Common myeloid progenitor, CD34-positive (primary cell): Measurements from ENCODE around the gene WFDC5.

Experiments
- CTCF ChIA-PET: fragments of 350-600 bp; sonication (Branson Sonifier 250); formaldehyde crosslinking; loops from one replicate; lab custom pipeline; 2021; ENCODE audit warnings: antibody characterized with exemption; lab: Charles Lee
- POLR2A ChIA-PET: fragments of 350-600 bp; sonication (Branson Sonifier 250); formaldehyde crosslinking; loops from one replicate; lab custom pipeline; 2021; ENCODE audit warnings: antibody characterized with exemption; lab: Charles Lee
- DNase-seq, 3 donors: peaks; one replicate each; pipeline versions ENCODE4 v3.0.0 to v3.0.0-alpha.2; 2013
- H3K27ac ChIP-seq, 2 experiments: 1 replicate in 1 of 2; 2 replicates in 1 of 2; pipeline ENCODE4 v1.7.0; 2013; ENCODE audit warnings: inconsistent platforms in 2 of 2, low read length in 2 of 2, mild to moderate bottlenecking in 2 of 2, low read depth in 1 of 2, moderate library complexity in 1 of 2; ENCODE audit not compliant: severe bottlenecking in 2 of 2, insufficient read depth in 1 of 2, poor library complexity in 1 of 2
- H3K27me3 ChIP-seq, 5 experiments: replicated peaks in 2 of 5; 1 replicate in 3 of 5; 2 replicates in 2 of 5; pipeline versions ENCODE4 v1.6.1 to v1.7.0; 2013; ENCODE audit warnings: low read length in 4 of 5, mild to moderate bottlenecking in 2 of 5, moderate library complexity in 2 of 5, inconsistent platforms in 1 of 5; ENCODE audit not compliant: insufficient read depth in 5 of 5, control insufficient read depth in 4 of 5
- H3K36me3 ChIP-seq, 4 experiments: 1 replicate in 2 of 4; 2 replicates in 2 of 4; pipeline versions ENCODE4 v1.6.1 to v1.7.0; 2013; ENCODE audit warnings: low read length in 3 of 4, control low read depth in 1 of 4, mild to moderate bottlenecking in 1 of 4; ENCODE audit not compliant: control insufficient read depth in 4 of 4, insufficient read depth in 4 of 4
- H3K4me1 ChIP-seq, 4 experiments: 1 replicate in 3 of 4; 2 replicates in 1 of 4; pipeline versions ENCODE4 v1.6.1 to v1.7.1; 2013; ENCODE audit warnings: low read length in 3 of 4, mild to moderate bottlenecking in 3 of 4, control low read depth in 1 of 4, inconsistent platforms in 1 of 4, moderate library complexity in 1 of 4; ENCODE audit not compliant: control insufficient read depth in 4 of 4, insufficient read depth in 4 of 4; ENCODE audit errors: control extremely low read depth in 1 of 4
- H3K4me3 ChIP-seq, 7 experiments: 1 replicate in 4 of 7; 2 replicates in 3 of 7; pipeline versions ENCODE4 v1.5.1 to v1.7.0; 2013; ENCODE audit warnings: mild to moderate bottlenecking in 7 of 7, low read length in 6 of 7, moderate library complexity in 6 of 7, inconsistent platforms in 2 of 7, low read depth in 2 of 7, control low read depth in 1 of 7; ENCODE audit not compliant: insufficient read depth in 4 of 7, control insufficient read depth in 1 of 7; ENCODE audit errors: extremely low read depth in 1 of 7
- H3K9me3 ChIP-seq, 5 experiments: 1 replicate in 4 of 5; 2 replicates in 1 of 5; pipeline versions ENCODE4 v1.6.1 to v1.7.1; 2013; ENCODE audit warnings: low read length in 4 of 5, mild to moderate bottlenecking in 2 of 5, inconsistent platforms in 1 of 5, low read depth in 1 of 5, moderate library complexity in 1 of 5; ENCODE audit not compliant: control insufficient read depth in 4 of 5, insufficient read depth in 2 of 5; ENCODE audit errors: control extremely low read depth in 1 of 5
- WGBS: methylation state at CpG from one replicate; pipeline ENCODE4 v1.1.5; 2013; ENCODE audit not compliant: insufficient coverage; 5-methylcytosine and 5-hydroxymethylcytosine counted together

The WFDC5 gene

DNA sequence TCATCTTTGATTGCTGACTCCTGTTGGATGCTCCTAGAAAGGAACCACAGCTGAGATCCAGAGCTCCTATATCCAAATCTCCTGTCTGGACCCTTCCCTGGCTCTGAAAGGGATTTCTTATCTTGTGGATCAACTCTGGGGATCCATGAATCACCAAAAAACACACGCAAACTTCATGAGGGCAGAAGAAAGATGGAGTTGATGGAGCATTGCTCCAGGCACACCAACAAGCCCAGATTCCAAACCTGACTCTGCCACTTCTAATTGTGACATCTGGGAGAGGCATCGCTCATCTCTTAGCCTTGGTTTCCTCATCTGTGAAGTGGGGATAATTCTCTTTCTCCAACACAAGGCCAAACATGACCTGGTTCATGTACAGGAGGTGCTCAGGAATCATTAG, 20.8 kb downstream of the WFDC5 start:
- Histone ChIP-seq H3K27me3 (peaks cover 4 to 33% (median 29%) of the 10 kb centered on the region in 5 experiments), H3K9me3 (peaks cover 0 to 2% (median 0%) of the 10 kb centered on the region in 5 experiments), H3K27ac (no peak overlapping the region), H3K4me1 (peaks cover 0 to 12% (median 8%) of the 10 kb centered on the region in 4 experiments), H3K4me3 (no peak overlapping the region), H3K36me3 (no peaks in the 10 kb centered on the region)
- 86% methylated on average over 1 of the region's 2 CpGs for WGBS
- ChIA-PET CTCF (interaction anchor here (0.7 to 15.5 kb wide), 11 partner anchors 12 to 227 kb away, joined by 3 to 199 read pairs (median 4); partner anchors contain the start of gene TOMM34), POLR2A (no interaction called here)
- no peak for DNase-seq

DNA sequence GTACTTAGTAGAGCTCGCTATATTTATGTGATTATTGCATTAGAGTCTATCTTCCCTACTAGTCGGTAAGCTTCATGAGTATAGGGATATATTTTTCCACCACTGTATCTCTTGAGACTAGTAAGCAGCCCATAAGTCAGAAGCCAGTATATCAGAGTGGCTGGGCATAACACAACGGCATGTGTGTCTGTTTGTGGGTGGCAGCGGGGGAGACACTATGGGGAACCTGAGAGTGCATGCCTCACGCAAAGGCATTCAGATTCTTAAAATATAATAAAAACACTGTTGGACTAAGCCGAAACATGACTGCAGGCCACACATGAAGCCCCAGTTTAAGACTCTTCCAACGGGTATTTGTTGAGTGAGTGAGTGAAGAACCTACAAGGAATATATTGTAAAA, 22.1 kb downstream of the WFDC5 start:
- peaks cover 2 to 20% (median 16%) of the 10 kb centered on the region in 5 experiments for H3K27me3 ChIP-seq
- POLR2A ChIA-PET, result no interaction called here
- H3K36me3 ChIP-seq, result peaks cover 0 to 3% (median 0%) of the 10 kb centered on the region in 4 experiments
- peaks cover 0 to 5% (median under 1%) of the 10 kb centered on the region in 4 experiments for H3K4me1 ChIP-seq
- WGBS, result 94% methylated on average over 4 of the region's 7 CpGs
- no peak overlapping the region for H3K27ac ChIP-seq
- peaks cover 0 to under 1% (median 0%) of the 10 kb centered on the region in 5 experiments for H3K9me3 ChIP-seq
- CTCF ChIA-PET, result interaction anchor here (0.9 to 15.5 kb wide), 4 partner anchors 17 to 228 kb away, joined by 3 to 199 read pairs (median 18); no protein-coding TSS in a partner anchor
- no peak for DNase-seq
- no peak overlapping the region for H3K4me3 ChIP-seq

DNA sequence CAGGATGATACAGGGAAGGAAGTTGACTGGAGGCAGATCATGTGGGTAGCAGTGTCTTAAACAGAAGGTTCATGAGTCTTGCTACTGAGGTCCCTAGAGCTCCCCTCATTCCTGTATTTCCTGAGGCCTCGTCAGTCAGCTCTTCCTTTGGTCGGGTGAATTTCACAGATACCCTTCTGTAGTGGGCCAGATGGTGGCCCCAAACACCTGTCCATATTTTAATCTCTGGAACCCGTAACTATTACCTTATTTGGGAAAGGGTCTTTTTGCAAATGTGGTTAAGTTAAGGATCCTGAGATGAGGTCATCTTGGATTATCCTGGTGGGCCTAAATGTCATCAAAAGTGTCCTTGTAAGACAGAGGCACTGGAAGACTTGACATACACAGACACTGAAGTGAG, 23.6 kb downstream of the WFDC5 start:
- DNase-seq, result no peak
- no peak overlapping the region for H3K27ac ChIP-seq
- H3K27me3 ChIP-seq, result peaks cover 0 to 5% (median 2%) of the 10 kb centered on the region in 5 experiments
- H3K9me3 ChIP-seq, result no peaks in the 10 kb centered on the region
- peaks cover 0 to 3% (median 1%) of the 10 kb centered on the region in 4 experiments for H3K4me1 ChIP-seq
- WGBS, result 73% methylated on average over 2 of the region's 3 CpGs
- H3K36me3 ChIP-seq, result peaks cover 0 to 7% (median 1%) of the 10 kb centered on the region in 4 experiments
- ChIA-PET CTCF (interaction anchor here (15.5 kb wide), 1 partner anchor 41 kb away, joined by 199 read pairs; no protein-coding TSS in a partner anchor), POLR2A (no interaction called here)
- H3K4me3 ChIP-seq, result no peak overlapping the region

DNA sequence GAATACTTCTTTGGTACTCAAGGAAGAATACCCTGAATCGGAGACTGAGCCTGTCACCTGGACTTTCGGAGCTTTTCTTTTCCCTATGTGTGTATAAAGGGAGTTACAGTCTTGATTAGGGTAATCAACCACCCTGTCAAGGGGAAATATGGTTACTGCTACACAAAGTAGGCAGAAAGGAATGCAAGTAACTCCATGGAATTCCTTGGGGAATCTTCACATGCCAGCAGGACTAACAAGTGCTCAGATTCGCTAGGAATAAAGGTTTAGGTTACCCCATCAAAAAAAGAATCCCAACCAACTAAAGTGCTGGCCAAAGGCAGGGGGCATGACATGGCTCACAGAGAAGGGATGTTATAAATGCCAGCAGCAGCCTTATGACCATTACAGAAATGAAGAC, 24.5 kb downstream of the WFDC5 start:
- ChIA-PET POLR2A (interaction anchor here (0.6 kb wide), 1 partner anchor 74 kb away, joined by 3 read pairs; no protein-coding TSS in a partner anchor), CTCF (interaction anchor here (15.5 kb wide), 1 partner anchor 40 kb away, joined by 199 read pairs; no protein-coding TSS in a partner anchor)
- Histone ChIP-seq H3K4me1 (peaks cover 0 to 3% (median 1%) of the 10 kb centered on the region in 4 experiments), H3K27ac (no peak overlapping the region), H3K9me3 (no peaks in the 10 kb centered on the region), H3K4me3 (no peak overlapping the region), H3K27me3 (no peaks in the 10 kb centered on the region), H3K36me3 (peaks cover 0 to 8% (median 3%) of the 10 kb centered on the region in 4 experiments)
- 100% methylated on average over 3 of the region's 3 CpGs for WGBS
- DNase-seq, result no peak

DNA sequence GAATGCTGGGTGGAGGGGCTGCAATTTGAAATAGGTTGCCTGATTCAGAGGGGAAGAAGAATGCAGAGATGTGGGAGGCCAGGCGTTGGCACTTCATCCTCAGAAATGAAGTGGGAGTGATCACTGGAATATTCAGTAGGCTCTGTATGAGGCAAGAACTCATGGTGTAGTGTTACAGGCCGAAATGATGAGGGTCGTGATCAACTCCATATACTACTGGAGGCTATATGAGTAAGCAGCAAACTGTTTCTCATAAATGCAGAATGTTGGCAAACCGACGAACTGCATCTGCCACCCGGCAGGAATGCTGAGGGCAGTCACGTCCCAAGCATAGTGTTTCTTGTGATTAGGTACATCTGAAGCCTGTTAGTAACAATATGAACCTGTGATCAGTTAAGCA, 26.7 kb downstream of the WFDC5 start:
- H3K4me3 ChIP-seq, result no peak overlapping the region
- ChIA-PET POLR2A (no interaction called here), CTCF (interaction anchor here (15.5 kb wide), 1 partner anchor 37 kb away, joined by 199 read pairs; no protein-coding TSS in a partner anchor)
- H3K4me1 ChIP-seq, result peaks cover 0 to 3% (median 1%) of the 10 kb centered on the region in 4 experiments
- no peak overlapping the region for H3K27ac ChIP-seq
- peaks cover 0 to under 1% (median 0%) of the 10 kb centered on the region in 5 experiments for H3K9me3 ChIP-seq
- DNase-seq, result no peak
- no peaks in the 10 kb centered on the region for H3K27me3 ChIP-seq
- peaks cover 0 to 8% (median 3%) of the 10 kb centered on the region in 4 experiments for H3K36me3 ChIP-seq
- WGBS, result 98% methylated on average over 7 of the region's 7 CpGs

DNA sequence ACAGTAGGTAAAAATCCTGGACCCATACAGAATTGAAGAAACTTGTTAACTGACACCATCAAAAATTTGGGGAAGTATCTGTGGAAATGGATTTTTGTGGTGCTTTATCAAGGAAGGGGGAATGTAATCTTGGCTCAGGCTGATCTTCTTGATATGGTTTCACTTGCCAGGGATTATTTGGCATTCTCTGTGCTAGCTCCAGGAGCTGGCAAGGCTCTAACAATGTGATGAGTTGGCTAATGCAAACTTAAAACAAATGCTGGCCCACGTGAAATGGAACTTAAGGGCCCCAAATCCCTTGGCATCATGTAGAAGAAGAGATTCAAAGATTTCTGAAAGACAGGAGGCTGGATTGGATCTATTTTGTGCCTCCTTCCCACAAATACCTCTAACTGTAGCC, 27.2 kb downstream of the WFDC5 start:
- ChIA-PET POLR2A (no interaction called here), CTCF (interaction anchor here (15.5 kb wide), 1 partner anchor 37 kb away, joined by 199 read pairs; no protein-coding TSS in a partner anchor)

More for the DNA sequence above, 27.2 kb downstream of the WFDC5 start:
- Histone ChIP-seq H3K4me3 (no peak overlapping the region), H3K27ac (no peak overlapping the region), H3K27me3 (no peaks in the 10 kb centered on the region), H3K36me3 (peaks cover 0 to 12% (median 7%) of the 10 kb centered on the region in 4 experiments), H3K4me1 (peaks cover 0 to 3% (median 1%) of the 10 kb centered on the region in 4 experiments), H3K9me3 (peaks cover 0 to 4% (median 3%) of the 10 kb centered on the region in 5 experiments)
- 86% methylated on average over 1 of the region's 1 CpG for WGBS
- DNase-seq, result no peak
